ENCODE results near the gene MTM1. TPM values are rescaled to one million over a fixed set of nuclear protein-coding genes. Genes with fewer than 3 reads are reported as not detected.
A peak's percentile ranks its signal among the peaks of the same experiment; 100 is the strongest.

Gene MTM1
- total and polyA plus RNA-seq, 2 experiments from 2014 or later, result 3.2 to 8.7 TPM

- H3K27ac Mint-ChIP-seq, result no peak within 1 kb of the TSS
- no peaks in the 10 kb centered on the region for H3K27me3 ChIP-seq (ENCODE audit: insufficient read depth)
- H3K79me2 ChIP-seq (replicated peaks; ENCODE audit: insufficient read depth), result peaks cover 11% of the 10 kb centered on the region; the same call in 1 of the 2 replicates
- TF ChIP-seq POLR2AphosphoS5 (IDR thresholded peaks at IDR 0.05; ENCODE audit: low read depth) (peak; percentile 37; the same call in 1 of the 2 replicates), REST (IDR thresholded peaks at IDR 0.05; ENCODE audit: unreplicated experiment) (no peak)
- peaks cover 27% of the 10 kb centered on the region for H3K4me1 Mint-ChIP-seq
- H3K9me2 ChIP-seq (ENCODE audit: insufficient read depth), result no peaks in the 10 kb centered on the region
- DNase-seq (ENCODE audit: low spot score) (peak; percentile 29), ATAC-seq (peak; percentile 37)
- no peak within 1 kb of the TSS for H3K27ac ChIP-seq (ENCODE audit: low read depth)
- H3K4me3 ChIP-seq, result peak within 1 kb of the TSS; percentile 65
- H3K4me1 ChIP-seq (ENCODE audit: insufficient read depth), result peaks cover 14% of the 10 kb centered on the region
- H3K4me2 ChIP-seq, result peak within 1 kb of the TSS; percentile 86
- H4K20me1 ChIP-seq (replicated peaks; ENCODE audit: insufficient read depth), result no peaks in the 10 kb centered on the region
- peaks cover 3% of the 10 kb centered on the region for H3K27me3 Mint-ChIP-seq (ENCODE audit: insufficient read depth, low read depth, poor library complexity)
- no peaks in the 10 kb centered on the region for H3K36me3 ChIP-seq (ENCODE audit: insufficient read depth)
- H3K36me3 Mint-ChIP-seq (ENCODE audit: low read depth), result no peaks in the 10 kb centered on the region
- peak within 1 kb of the TSS; percentile 78 for H3K4me3 Mint-ChIP-seq
- H3F3A ChIP-seq (replicated peaks; ENCODE audit: low read depth), result no peaks in the 10 kb centered on the region
- H3K9me3 Mint-ChIP-seq, result no peaks in the 10 kb centered on the region; the same call in 1 of the 3 replicates
- H2AFZ ChIP-seq, result peak within 1 kb of the TSS; percentile 86; the same call in 1 of the 2 replicates
These were observed 124.7 kb downstream of the MTM1 start, which contains the start of gene MTMR1 for GRCh38 chrX:150692831-150693724. MTMR1 (plus strand) TSS chrX:150693396; CDS start chrX:150693531, 135 bp downstream.

GRCh38 chrX:150693725-150694574 is 125.5 kb downstream of the MTM1 start:
- peak; percentile 74 for DNase-seq (ENCODE audit: low spot score)
- H3K4me1 ChIP-seq (ENCODE audit: insufficient read depth), result peaks cover 14% of the 10 kb centered on the region
- Mint-ChIP-seq H3K27ac (no peak overlapping the region), H3K9me3 (no peaks in the 10 kb centered on the region; the same call in 2 of the 3 replicates), H3K36me3 (ENCODE audit: low read depth) (no peaks in the 10 kb centered on the region), H3K4me3 (peak overlapping the region; percentile 78), H3K27me3 (ENCODE audit: insufficient read depth, low read depth, poor library complexity) (peaks cover 3% of the 10 kb centered on the region), H3K4me1 (peaks cover 21% of the 10 kb centered on the region)
- H3K9me2 ChIP-seq (ENCODE audit: insufficient read depth), result no peaks in the 10 kb centered on the region
- no peaks in the 10 kb centered on the region for H3K36me3 ChIP-seq (ENCODE audit: insufficient read depth)
- H3K27me3 ChIP-seq (ENCODE audit: insufficient read depth), result no peaks in the 10 kb centered on the region
- H3F3A ChIP-seq (replicated peaks; ENCODE audit: low read depth), result no peaks in the 10 kb centered on the region
- no peak overlapping the region for H3K27ac ChIP-seq (ENCODE audit: low read depth)
- no peaks in the 10 kb centered on the region for H4K20me1 ChIP-seq (replicated peaks; ENCODE audit: insufficient read depth)
- H3K79me2 ChIP-seq (replicated peaks; ENCODE audit: insufficient read depth), result peaks cover 11% of the 10 kb centered on the region; the same call in 1 of the 2 replicates
- no peak overlapping the region for H2AFZ ChIP-seq
- peak overlapping the region; percentile 55 for H3K4me3 ChIP-seq
- H3K4me2 ChIP-seq, result peak overlapping the region; percentile 86
- ATAC-seq, result peak; percentile 75
- TF ChIP-seq POLR2AphosphoS5 (IDR thresholded peaks at IDR 0.05; ENCODE audit: low read depth) (no peak), ZNF114 (CRISPR knock-in tag; IDR thresholded peaks at IDR 0.05) (no peak), REST (IDR thresholded peaks at IDR 0.05; ENCODE audit: unreplicated experiment) (no peak), STAT1 (IDR thresholded peaks at IDR 0.05; ENCODE audit: unreplicated experiment) (no peak), CREB1 (CRISPR knock-in tag; IDR thresholded peaks at IDR 0.05; ENCODE audit: low read depth) (no peak), EZH2 (IDR thresholded peaks at IDR 0.05; ENCODE audit: low read depth, unreplicated experiment) (no peak), EZH2phosphoT487 (IDR thresholded peaks at IDR 0.05; ENCODE audit: unreplicated experiment) (no peak)
